K562 (cell line): ENCODE data around the gene SAMD13. TPM values are rescaled to one million over a fixed set of nuclear protein-coding genes. Genes with fewer than 3 reads are reported as not detected.
A peak's percentile ranks its signal among the peaks of the same experiment; 100 is the strongest.

Source experiments
- BCOR ChIP-seq: fragments of 450-650 bp; IDR thresholded peaks from 2 replicates; pipeline ENCODE4 v1.6.1; 2016
- CHD4 ChIP-seq: fragments of 200-600 bp; sonication (generic); IDR thresholded peaks from 3 replicates; pipeline ENCODE4 v1.6.1; 2012; ENCODE audit warnings: low read depth, mild to moderate bottlenecking, mixed read lengths, low read length, inconsistent platforms; ENCODE audit not compliant: insufficient read depth, insufficient replicate concordance, poor library complexity, severe bottlenecking
- CXXC5 ChIP-seq: fragments of 250-450 bp; sonication (Bioruptor Pico); IDR thresholded peaks from 2 replicates; pipeline ENCODE4 v1.8.0; 2022; ENCODE audit warnings: inconsistent platforms, mild to moderate bottlenecking, moderate library complexity
- DPF2 ChIP-seq: fragments of 450-650 bp; IDR thresholded peaks from 2 replicates; pipeline ENCODE4 v1.6.1; 2016
- ELF4 ChIP-seq: fragments of 450-650 bp; formaldehyde crosslinking; IDR thresholded peaks from 2 replicates; pipeline ENCODE4 v1.4.0; 2022; ENCODE audit warnings: missing genetic modification characterization
- ETS1 ChIP-seq: conservative IDR thresholded peaks from 2 replicates; pipeline ENCODE4 v1.6.1; 2011; ENCODE audit warnings: low read depth, mild to moderate bottlenecking, low read length; ENCODE audit not compliant: control insufficient read depth
- FOXJ3 ChIP-seq: sonication (generic); formaldehyde crosslinking; IDR thresholded peaks from 2 replicates; pipeline ENCODE4 v1.4.0; 2020; ENCODE audit warnings: mild to moderate bottlenecking, missing genetic modification reagents
- GMEB1 ChIP-seq: fragments of 250-450 bp; sonication (Bioruptor Pico); IDR thresholded peaks from 2 replicates; pipeline ENCODE4 v1.4.0; 2020; ENCODE audit warnings: mild to moderate bottlenecking
- HDAC8 ChIP-seq: fragments of 450-650 bp; IDR thresholded peaks from 2 replicates; pipeline ENCODE4 v1.6.1; 2016; ENCODE audit warnings: mild to moderate bottlenecking, missing genetic modification characterization, moderate library complexity, missing compliant biosample characterization
- KLF16 ChIP-seq: IDR thresholded peaks from 2 replicates; pipeline ENCODE4 v1.6.1; 2016; ENCODE audit warnings: antibody characterized with exemption
- MITF ChIP-seq: IDR thresholded peaks from 2 replicates; pipeline ENCODE4 v1.6.1; 2014; ENCODE audit warnings: antibody characterized with exemption
- MTA3 ChIP-seq: fragments of 450-650 bp; formaldehyde crosslinking; IDR thresholded peaks from 2 replicates; pipeline ENCODE4 v1.6.1; 2017; ENCODE audit warnings: mild to moderate bottlenecking, borderline replicate concordance
- MYC ChIP-seq, 2 experiments: fragments of 250-450 bp in 1 of 2; sonication (Bioruptor Pico) in 1 of 2; IDR thresholded peaks; 2 replicates each; pipeline versions ENCODE4 v1.5.1 to v1.6.1; 2012 to 2021; ENCODE audit warnings: low read depth in 2 of 2, borderline replicate concordance in 1 of 2, improper control_type of control experiment in 1 of 2, low read length in 1 of 2, mild to moderate bottlenecking in 1 of 2, moderate library complexity in 1 of 2
- NFE2 ChIP-seq: IDR thresholded peaks from 2 replicates; pipeline ENCODE4 v1.6.1; 2014; ENCODE audit warnings: antibody characterized with exemption, low read depth
- PCBP1 ChIP-seq: fragments of 200-400 bp; formaldehyde crosslinking; IDR thresholded peaks from 2 replicates; pipeline ENCODE4 v1.6.1; 2018; ENCODE audit warnings: mild to moderate bottlenecking, low read depth, low read length; ENCODE audit not compliant: poor library complexity, severe bottlenecking
- POLR2AphosphoS2 ChIP-seq: IDR thresholded peaks from 2 replicates; pipeline ENCODE4 v1.6.1; 2012; ENCODE audit warnings: low read length, improper control_type of control experiment
- POLR2G ChIP-seq: fragments of 200-400 bp; formaldehyde crosslinking; IDR thresholded peaks from 2 replicates; pipeline ENCODE4 v1.6.1; 2017; ENCODE audit warnings: low read depth, mild to moderate bottlenecking, antibody characterized with exemption, low read length, moderate library complexity
- TARDBP ChIP-seq: fragments of 450-650 bp; IDR thresholded peaks from 2 replicates; pipeline ENCODE4 v1.6.1; 2016
- THRA ChIP-seq: fragments of 450-650 bp; IDR thresholded peaks from 2 replicates; pipeline ENCODE4 v1.6.1; 2017; ENCODE audit warnings: mild to moderate bottlenecking, moderate library complexity
- VEZF1 ChIP-seq: fragments of 200-800 bp; sonication (Bioruptor generic); IDR thresholded peaks from 2 replicates; pipeline ENCODE4 v1.6.1; 2017; ENCODE audit warnings: missing genetic modification characterization, missing compliant biosample characterization
- YY1 ChIP-seq, 3 experiments: IDR thresholded peaks; 2 replicates each; pipeline ENCODE4 v1.6.1; 2011; ENCODE audit warnings: low read length in 2 of 3, mild to moderate bottlenecking in 2 of 3, moderate library complexity in 2 of 3, borderline replicate concordance in 1 of 3, control low read depth in 1 of 3, low read depth in 1 of 3; ENCODE audit not compliant: insufficient read depth in 3 of 3, insufficient replicate concordance in 2 of 3, control insufficient read depth in 1 of 3, insufficient read length in 1 of 3; ENCODE audit errors: extremely low read depth in 1 of 3
- ZNF143 ChIP-seq: sonication (generic); formaldehyde crosslinking; IDR thresholded peaks from 2 replicates; pipeline ENCODE4 v1.9.0; 2022; ENCODE audit warnings: mild to moderate bottlenecking, missing genetic modification reagents
- polyA plus RNA-seq, 8 experiments: library from polyadenylated mRNA; depleted of rRNA in 4 of 8; stranded (reverse) in 5 of 8; unstranded in 3 of 8; fragments of >200 nt; fragmentation: Nextera tagmentation in 2 of 8; fragmentation: Illumina TruSeq in 1 of 8; extraction: Ambion mirVana in 2 of 8; extraction: Trizol in 1 of 8; gene quantifications; 2 replicates each; pipeline versions ENCODE4 v1.2.1 to v1.2.3, GENCODE V29; 2011 to 2014; ENCODE audit warnings: inconsistent platforms in 1 of 8, missing spikeins in 1 of 8
- total RNA-seq, 7 experiments: library from RNA; depleted of rRNA in 6 of 7; stranded (reverse); fragments of >200 nt in 6 of 7; fragmentation: Illumina TruSeq in 2 of 7; extraction: Trizol in 2 of 7; gene quantifications; 2 replicates each; pipeline versions ENCODE4 v1.2.1 to v1.2.3, GENCODE V29; 2011 to 2021; ENCODE audit warnings: low replicate concordance in 1 of 7

The SAMD13 gene
- total and polyA plus RNA-seq, 9 of the 15 experiments (the other 6 are each of a cell fraction or from before 2014, with no cell fraction given): 0.78 to 2.7 (median 1.00) TPM

GRCh38 chr1:84298328-84298683, 3.2 kb upstream of the SAMD13 start (continued):
- TF ChIP-seq THRA: no peak
- 0 out of 2 replicates have a peak, but pooled peaks have one; percentile 78 for TF ChIP-seq TARDBP
- TF ChIP-seq CHD4: no peak
- TF ChIP-seq YY1 (IDR thresholded peaks at IDR 0.05; ENCODE audit: borderline replicate concordance in 1 of 3, control insufficient read depth in 1 of 3, extremely low read depth in 1 of 3, insufficient read depth in 3 of 3, insufficient read length in 1 of 3, insufficient replicate concordance in 2 of 3, low read depth in 1 of 3, low read length in 2 of 3): peak in 2 of 3 experiments; percentile 85 to 90
- TF ChIP-seq KLF16: no peak
- peak; percentile 73 for TF ChIP-seq GMEB1
- TF ChIP-seq FOXJ3 (CRISPR knock-in tag): no peak
- TF ChIP-seq MITF: 0 out of 2 replicates have a peak, but pooled peaks have one; percentile 26
- TF ChIP-seq HDAC8: no peak
- TF ChIP-seq MYC (IDR thresholded peaks at IDR 0.05; ENCODE audit: low read depth, low read length): peak; percentile 91
- no peak for TF ChIP-seq MYC (CRISPR knock-in tag; IDR thresholded peaks at IDR 0.05; ENCODE audit: borderline replicate concordance, low read depth)
- TF ChIP-seq MTA3: no peak
- no peak for TF ChIP-seq NFE2
- TF ChIP-seq ELF4 (CRISPR knock-in tag): no peak
- TF ChIP-seq ETS1: peak; percentile 79
- no peak for TF ChIP-seq POLR2AphosphoS2
- TF ChIP-seq DPF2: no peak
- TF ChIP-seq PCBP1: peak; percentile 56
- peak; percentile 86 for TF ChIP-seq CXXC5
- no peak for TF ChIP-seq BCOR
- peak; percentile 92 for TF ChIP-seq POLR2G
- peak; percentile 93 for TF ChIP-seq VEZF1 (CRISPR knock-in tag)
- TF ChIP-seq ZNF143 (CRISPR knock-in tag): peak; percentile 79
